OCI-LY1 (cell line): ENCODE results near the gene CDKN2B.

Experiments
- CTCF ChIP-seq: fragments of 200-600 bp; sonication (generic), shearing (Covaris generic); IDR thresholded peaks from 2 replicates; pipeline ENCODE4 v1.5.1; 2017; ENCODE audit warnings: mild to moderate bottlenecking, antibody characterized with exemption, low read length, moderate library complexity, mixed read lengths
- EZH2 ChIP-seq: fragments of 200-600 bp; sonication (generic), shearing (Covaris generic); IDR thresholded peaks from 2 replicates; pipeline ENCODE4 v1.8.0; 2017; ENCODE audit warnings: borderline replicate concordance, mixed run types, mild to moderate bottlenecking, antibody characterized with exemption, low read length, moderate library complexity, mixed read lengths

- TF ChIP-seq CTCF (no peak), EZH2 (no peak)
Observed at GRCh38 chr9:22047596-22047995, 38.5 kb upstream of the CDKN2B start.
